Stimulated activated CD8-positive, alpha-beta memory T cell treated with anti-CD3 and anti-CD28 coated beads, Interleukin-7, amount 100 ng/mL, for 24 hours (primary cell): ENCODE measurements around the gene LDAH.
A peak's percentile ranks its signal among the peaks of the same experiment; 100 is the strongest.
"Not testable (repeated sequence)": the region's sequence is repeated elsewhere in the genome, so short reads cannot be mapped to it uniquely, and the experiment has no call there.

Experiments used
- DNase-seq: peaks from one replicate; pipeline ENCODE4 v3.0.0-alpha.2; 2020; ENCODE audit warnings: low read depth

The LDAH gene

GRCh38 chr2:20822535-20823490 is at the start of gene LDAH:
TSS of gene LDAH (minus strand) at chr2:20823101. CDS start at chr2:20801463, 21,638 bp downstream.
- DNase-seq, result peak; percentile 83

- DNase-seq, result peak; percentile 25
Observed at GRCh38 chr2:20868377-20868776, 45.5 kb upstream of the LDAH start.

GRCh38 chr2:20862850-20863249 is 39.9 kb upstream of the LDAH start:
- DNase-seq, result no peak

- DNase-seq, result no peak
Observed at GRCh38 chr2:20855456-20855855, 32.6 kb upstream of the LDAH start.

GRCh38 chr2:20852670-20853069 is 29.8 kb upstream of the LDAH start:
- DNase-seq, result no peak

GRCh38 chr2:20852139-20852538 is 29.2 kb upstream of the LDAH start:
- no peak for DNase-seq

GRCh38 chr2:20844246-20844645 is 21.3 kb upstream of the LDAH start:
- DNase-seq, result no peak

GRCh38 chr2:20839052-20839451 is 16.2 kb upstream of the LDAH start:
- no peak for DNase-seq

GRCh38 chr2:20838016-20838415 is 15.1 kb upstream of the LDAH start:
- DNase-seq, result no peak

GRCh38 chr2:20836521-20836920 is 13.6 kb upstream of the LDAH start:
- no peak for DNase-seq

GRCh38 chr2:20834331-20834730 is 11.4 kb upstream of the LDAH start:
- no peak for DNase-seq

GRCh38 chr2:20832606-20833005 is 9.7 kb upstream of the LDAH start:
- no peak for DNase-seq

- DNase-seq, result no peak
Observed at GRCh38 chr2:20829861-20830260, 7.0 kb upstream of the LDAH start.

- DNase-seq, result no peak
Observed at GRCh38 chr2:20823917-20824316, 1.0 kb upstream of the LDAH start.

- no peak for DNase-seq
Observed at GRCh38 chr2:20818820-20819219, 4.1 kb downstream of the LDAH start.

GRCh38 chr2:20815216-20815615 is 7.7 kb downstream of the LDAH start:
- DNase-seq, result no peak

- DNase-seq, result no peak
Observed at GRCh38 chr2:20812779-20813178, 10.1 kb downstream of the LDAH start.

- DNase-seq, result no peak
Observed at GRCh38 chr2:20806286-20806685, 16.6 kb downstream of the LDAH start.

GRCh38 chr2:20803974-20804373 is 18.9 kb downstream of the LDAH start:
- DNase-seq, result no peak

- DNase-seq, result no peak
Observed at GRCh38 chr2:20803226-20803682, 19.6 kb downstream of the LDAH start.

GRCh38 chr2:20797096-20797495 is 25.8 kb downstream of the LDAH start:
- no peak for DNase-seq

GRCh38 chr2:20796374-20796791 is 26.5 kb downstream of the LDAH start:
- no peak for DNase-seq

GRCh38 chr2:20793944-20794343 is 29.0 kb downstream of the LDAH start:
- DNase-seq, result not testable (repeated sequence)
